SK-N-SH (cell line): ENCODE measurements around the gene PRKCQ. TPM values are rescaled to one million over a fixed set of nuclear protein-coding genes. Genes with fewer than 3 reads are reported as not detected.

Source experiments
- CTCF ChIA-PET: fragments of 300-600, 350-600 bp; formaldehyde crosslinking; extraction: SDS; loops from one replicate; lab custom pipeline; 2021; lab: Yijun Ruan, JAX
- POLR2A ChIA-PET: fragments of 350-600 bp; sonication (Branson Sonifier 250); formaldehyde crosslinking; extraction: SDS; loops from one replicate; lab custom pipeline; 2020; ENCODE audit warnings: antibody characterized with exemption, inconsistent platforms; lab: Yijun Ruan, JAX
- DNase-seq: peaks from one replicate; pipeline ENCODE4 v3.0.0; 2012
- H2AFZ ChIP-seq: fragments of 200-600 bp; sonication (generic); 2 replicates; pipeline ENCODE4 v1.8.1; 2016; ENCODE audit warnings: antibody characterized with exemption, mild to moderate bottlenecking, low read depth
- H3F3A ChIP-seq: fragments of 200-600 bp; sonication (generic); replicated peaks from 2 replicates; pipeline ENCODE3; 2016; ENCODE audit warnings: antibody characterized with exemption, mild to moderate bottlenecking; ENCODE audit not compliant: insufficient read depth
- H3K27ac ChIP-seq, 2 experiments: fragments of 200-500 bp in 1 of 2; fragments of 200-600 bp in 1 of 2; sonication (Bioruptor generic) in 1 of 2; sonication (generic), shearing (Covaris generic) in 1 of 2; 2 replicates each; pipeline versions ENCODE4 v1.5.1 to v1.6.1; 2014 to 2016; ENCODE audit warnings: low read depth in 2 of 2, inconsistent platforms in 1 of 2, low read length in 1 of 2, mild to moderate bottlenecking in 1 of 2, mixed read lengths in 1 of 2
- H3K27me3 ChIP-seq: fragments of 200-600 bp; sonication (generic), shearing (Covaris generic); 2 replicates; pipeline ENCODE4 v1.6.1; 2016; ENCODE audit warnings: mixed run types; ENCODE audit not compliant: insufficient read depth
- H3K36me3 ChIP-seq, 2 experiments: fragments of 200-500 bp in 1 of 2; fragments of 200-600 bp in 1 of 2; sonication (Bioruptor generic) in 1 of 2; sonication (generic) in 1 of 2; replicated peaks in 1 of 2; 2 replicates each; pipeline versions ENCODE3 to v1.5.1; 2014 to 2016; ENCODE audit warnings: low read length in 1 of 2, mild to moderate bottlenecking in 1 of 2; ENCODE audit not compliant: insufficient read depth in 2 of 2, control insufficient read depth in 1 of 2
- H3K4me1 ChIP-seq, 2 experiments: fragments of 200-500 bp in 1 of 2; fragments of 200-600 bp in 1 of 2; sonication (Bioruptor generic) in 1 of 2; sonication (generic), shearing (Covaris generic) in 1 of 2; 2 replicates each; pipeline versions ENCODE4 v1.5.1 to v1.6.1; 2014 to 2016; ENCODE audit warnings: low read depth in 1 of 2, low read length in 1 of 2, mixed run types in 1 of 2; ENCODE audit not compliant: insufficient read depth in 2 of 2, control insufficient read depth in 1 of 2
- H3K4me2 ChIP-seq: fragments of 200-600 bp; sonication (generic), shearing (Covaris generic); 2 replicates; pipeline ENCODE4 v1.6.1; 2017; ENCODE audit warnings: mixed run types
- H3K4me3 ChIP-seq, 2 experiments: fragments of 200-500 bp in 1 of 2; fragments of 200-600 bp in 1 of 2; sonication (Bioruptor generic) in 1 of 2; sonication (generic), shearing (Covaris generic) in 1 of 2; 2 replicates each; pipeline versions ENCODE4 v1.5.1 to v1.8.1; 2014 to 2016; ENCODE audit warnings: low read depth in 2 of 2, inconsistent platforms in 1 of 2, low read length in 1 of 2, mild to moderate bottlenecking in 1 of 2, mixed read lengths in 1 of 2, moderate library complexity in 1 of 2
- H3K79me2 ChIP-seq: fragments of 200-600 bp; sonication (generic); 2 replicates; pipeline ENCODE4 v1.8.1; 2017; ENCODE audit warnings: mild to moderate bottlenecking; ENCODE audit not compliant: insufficient read depth
- H3K9ac ChIP-seq: fragments of 200-600 bp; sonication (generic); 2 replicates; pipeline ENCODE4 v1.6.1; 2017; ENCODE audit warnings: mixed run types
- H3K9me2 ChIP-seq: fragments of 200-600 bp; sonication (generic); 2 replicates; pipeline ENCODE4 v1.6.1; 2017; ENCODE audit warnings: mixed run types
- H3K9me3 ChIP-seq: fragments of 200-600 bp; sonication (generic); 2 replicates; pipeline ENCODE4 v1.6.1; 2017; ENCODE audit warnings: mixed run types, mild to moderate bottlenecking, moderate library complexity
- H4K20me1 ChIP-seq: fragments of 200-600 bp; sonication (generic); 2 replicates; pipeline ENCODE4 v1.6.1; 2017; ENCODE audit warnings: mild to moderate bottlenecking, mixed run types; ENCODE audit not compliant: insufficient read depth
- CHD2 ChIP-seq: fragments of 150-350 bp; IDR thresholded peaks from 2 replicates; pipeline ENCODE4 v1.6.1; 2018; ENCODE audit warnings: low read length; ENCODE audit not compliant: partially characterized antibody
- ELF1 ChIP-seq: IDR thresholded peaks from 2 replicates; pipeline ENCODE4 v1.4.0; 2012
- EP300 ChIP-seq, 2 experiments: IDR thresholded peaks; 2 replicates each; pipeline versions ENCODE4 v1.4.0 to v1.6.1; 2012; ENCODE audit warnings: borderline replicate concordance in 1 of 2, low read depth in 1 of 2, low read length in 1 of 2
- EZH2phosphoT487 ChIP-seq: fragments of 200-600 bp; sonication (generic); IDR thresholded peaks from 2 replicates; pipeline ENCODE4 v1.6.1; 2017; ENCODE audit warnings: low read depth, mixed run types, mild to moderate bottlenecking, antibody characterized with exemption, moderate library complexity, borderline replicate concordance
- FOXM1 ChIP-seq: IDR thresholded peaks from 2 replicates; pipeline ENCODE4 v1.4.0; 2012; ENCODE audit warnings: low read depth, mild to moderate bottlenecking
- GABPA ChIP-seq: IDR thresholded peaks from 2 replicates; pipeline ENCODE4 v1.4.0; 2012; ENCODE audit warnings: low read depth, mild to moderate bottlenecking
- NFIC ChIP-seq: IDR thresholded peaks from 2 replicates; pipeline ENCODE4 v1.4.0; 2012; ENCODE audit warnings: borderline replicate concordance
- POLR2AphosphoS5 ChIP-seq: IDR thresholded peaks from 2 replicates; pipeline ENCODE4 v1.6.1; 2012; ENCODE audit warnings: low read depth, low read length
- RAD21 ChIP-seq: IDR thresholded peaks from 2 replicates; pipeline ENCODE4 v1.6.1; 2012; ENCODE audit warnings: mild to moderate bottlenecking, low read length
- SMC3 ChIP-seq: IDR thresholded peaks from 2 replicates; pipeline ENCODE4 v1.6.1; 2012; ENCODE audit warnings: low read depth, low read length, improper control_type of control experiment
- TAF1 ChIP-seq: IDR thresholded peaks from 2 replicates; pipeline ENCODE4 v1.6.1; 2012; ENCODE audit warnings: low read depth, mild to moderate bottlenecking, low read length, moderate library complexity, borderline replicate concordance
- USF1 ChIP-seq: IDR thresholded peaks from 2 replicates; pipeline ENCODE4 v1.4.0; 2012; ENCODE audit warnings: low read depth, borderline replicate concordance
- USF2 ChIP-seq: fragments of 150-350 bp; IDR thresholded peaks from 2 replicates; pipeline ENCODE4 v1.6.1; 2017; ENCODE audit warnings: antibody characterized with exemption, low read length, low read depth, borderline replicate concordance
- YY1 ChIP-seq: IDR thresholded peaks from 2 replicates; pipeline ENCODE4 v1.4.0; 2012; ENCODE audit warnings: low read depth, mild to moderate bottlenecking
- WGBS: methylation state at CpG from one replicate; pipeline ENCODE4 v1.1.6; 2017; ENCODE audit warnings: low lambda C conversion rate; 5-methylcytosine and 5-hydroxymethylcytosine counted together
- polyA plus RNA-seq, 3 experiments: library from polyadenylated mRNA; depleted of rRNA; stranded (reverse); fragments of >200 nt; gene quantifications; 2 replicates each; pipeline ENCODE4 v1.2.3, GENCODE V29; 2012
- TF ChIP-seq, protein P1 (sequence below): fragments of 200-600 bp; sonication (generic); IDR thresholded peaks from 2 replicates; pipeline ENCODE4 v1.6.1; 2017; ENCODE audit warnings: antibody characterized with exemption, mild to moderate bottlenecking, moderate library complexity
- TF ChIP-seq, protein P2 (sequence below): IDR thresholded peaks from 2 replicates; pipeline ENCODE4 v1.4.0; 2012; ENCODE audit warnings: low read depth, borderline replicate concordance

PRKCQ gene
- polyA plus RNA-seq, 1 of the 3 experiments (the other 2 are of a cell fraction), result 0.18 TPM

- no peak overlapping the region for H3K4me3 ChIP-seq
- TF ChIP-seq, protein P1, sequence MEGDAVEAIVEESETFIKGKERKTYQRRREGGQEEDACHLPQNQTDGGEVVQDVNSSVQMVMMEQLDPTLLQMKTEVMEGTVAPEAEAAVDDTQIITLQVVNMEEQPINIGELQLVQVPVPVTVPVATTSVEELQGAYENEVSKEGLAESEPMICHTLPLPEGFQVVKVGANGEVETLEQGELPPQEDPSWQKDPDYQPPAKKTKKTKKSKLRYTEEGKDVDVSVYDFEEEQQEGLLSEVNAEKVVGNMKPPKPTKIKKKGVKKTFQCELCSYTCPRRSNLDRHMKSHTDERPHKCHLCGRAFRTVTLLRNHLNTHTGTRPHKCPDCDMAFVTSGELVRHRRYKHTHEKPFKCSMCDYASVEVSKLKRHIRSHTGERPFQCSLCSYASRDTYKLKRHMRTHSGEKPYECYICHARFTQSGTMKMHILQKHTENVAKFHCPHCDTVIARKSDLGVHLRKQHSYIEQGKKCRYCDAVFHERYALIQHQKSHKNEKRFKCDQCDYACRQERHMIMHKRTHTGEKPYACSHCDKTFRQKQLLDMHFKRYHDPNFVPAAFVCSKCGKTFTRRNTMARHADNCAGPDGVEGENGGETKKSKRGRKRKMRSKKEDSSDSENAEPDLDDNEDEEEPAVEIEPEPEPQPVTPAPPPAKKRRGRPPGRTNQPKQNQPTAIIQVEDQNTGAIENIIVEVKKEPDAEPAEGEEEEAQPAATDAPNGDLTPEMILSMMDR, result no peak
- TF ChIP-seq RAD21, result no peak
- no peak for TF ChIP-seq TAF1
- no peak for TF ChIP-seq USF2
- TF ChIP-seq EP300 (IDR thresholded peaks at IDR 0.05; ENCODE audit: borderline replicate concordance in 1 of 2, low read depth in 1 of 2, low read length in 1 of 2), result no peak
- TF ChIP-seq USF1, result no peak
- TF ChIP-seq NFIC, result no peak
- TF ChIP-seq GABPA, result no peak
- no peak for TF ChIP-seq YY1
- no peak for TF ChIP-seq CHD2
- TF ChIP-seq ELF1, result no peak
- TF ChIP-seq SMC3, result no peak
- no peak for TF ChIP-seq EZH2phosphoT487
- TF ChIP-seq, all 33 proteins: peak for 0
- ChIA-PET CTCF (interaction anchor here (1.2 kb wide), 1 partner anchor 13 kb away, joined by 3 read pairs; no protein-coding TSS in a partner anchor), POLR2A (no interaction called here)
- peaks cover 9% of the 10 kb centered on the region; the same call in 1 of the 2 replicates for H3K27me3 ChIP-seq
- no peaks in the 10 kb centered on the region for H3K9me2 ChIP-seq
- no peaks in the 10 kb centered on the region for H3K9me3 ChIP-seq
- no peaks in the 10 kb centered on the region for H3F3A ChIP-seq
- no peak overlapping the region for H3K4me2 ChIP-seq
- H3K27ac ChIP-seq, result no peak overlapping the region
- 60% methylated on average over 8 of the region's 8 CpGs for WGBS
- H3K79me2 ChIP-seq, result no peaks in the 10 kb centered on the region
- no peak for DNase-seq
- no peaks in the 10 kb centered on the region for H4K20me1 ChIP-seq
- no peak overlapping the region for H3K9ac ChIP-seq
- H3K4me1 ChIP-seq, result no peaks in the 10 kb centered on the region
- H2AFZ ChIP-seq, result no peak overlapping the region
- no peaks in the 10 kb centered on the region for H3K36me3 ChIP-seq
Observed at GRCh38 chr10:6567884-6568283, 12.2 kb downstream of the PRKCQ start.

- Histone ChIP-seq H3K36me3 (no peaks in the 10 kb centered on the region), H3F3A (no peaks in the 10 kb centered on the region), H3K27ac (no peak overlapping the region), H3K4me3 (no peak overlapping the region), H3K4me1 (no peaks in the 10 kb centered on the region), H3K4me2 (no peak overlapping the region), H3K9me2 (no peaks in the 10 kb centered on the region), H3K27me3 (peaks cover 9% of the 10 kb centered on the region; the same call in 1 of the 2 replicates), H3K79me2 (no peaks in the 10 kb centered on the region), H3K9me3 (no peaks in the 10 kb centered on the region), H2AFZ (no peak overlapping the region), H4K20me1 (no peaks in the 10 kb centered on the region), H3K9ac (no peak overlapping the region)
- no peak for TF ChIP-seq POLR2AphosphoS5
- no peak for TF ChIP-seq FOXM1
- TF ChIP-seq, protein P2, sequence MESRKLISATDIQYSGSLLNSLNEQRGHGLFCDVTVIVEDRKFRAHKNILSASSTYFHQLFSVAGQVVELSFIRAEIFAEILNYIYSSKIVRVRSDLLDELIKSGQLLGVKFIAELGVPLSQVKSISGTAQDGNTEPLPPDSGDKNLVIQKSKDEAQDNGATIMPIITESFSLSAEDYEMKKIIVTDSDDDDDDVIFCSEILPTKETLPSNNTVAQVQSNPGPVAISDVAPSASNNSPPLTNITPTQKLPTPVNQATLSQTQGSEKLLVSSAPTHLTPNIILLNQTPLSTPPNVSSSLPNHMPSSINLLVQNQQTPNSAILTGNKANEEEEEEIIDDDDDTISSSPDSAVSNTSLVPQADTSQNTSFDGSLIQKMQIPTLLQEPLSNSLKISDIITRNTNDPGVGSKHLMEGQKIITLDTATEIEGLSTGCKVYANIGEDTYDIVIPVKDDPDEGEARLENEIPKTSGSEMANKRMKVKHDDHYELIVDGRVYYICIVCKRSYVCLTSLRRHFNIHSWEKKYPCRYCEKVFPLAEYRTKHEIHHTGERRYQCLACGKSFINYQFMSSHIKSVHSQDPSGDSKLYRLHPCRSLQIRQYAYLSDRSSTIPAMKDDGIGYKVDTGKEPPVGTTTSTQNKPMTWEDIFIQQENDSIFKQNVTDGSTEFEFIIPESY, result no peak
- no peak for TF ChIP-seq GABPA
- POLR2A ChIA-PET, result no interaction called here
- CTCF ChIA-PET, result interaction anchor here (1.6 kb wide), 1 partner anchor 16 kb away, joined by 4 read pairs; no protein-coding TSS in a partner anchor
- 24% methylated on average over 3 of the region's 5 CpGs for WGBS
- no peak for DNase-seq
Observed at GRCh38 chr10:6567203-6567703, 12.8 kb downstream of the PRKCQ start.
